HK-2 (cell line): Measurements from ENCODE around the gene EFTUD2.
A peak's percentile ranks its signal among the peaks of the same experiment; 100 is the strongest.
"Not testable (repeated sequence)": the region's sequence is repeated elsewhere in the genome, so short reads cannot be mapped to it uniquely, and the experiment has no call there.

Experiments
- DNase-seq: peaks from one replicate; pipeline ENCODE4 v3.0.0-alpha.2; 2018; ENCODE audit not compliant: unreplicated experiment

EFTUD2 gene

DNA sequence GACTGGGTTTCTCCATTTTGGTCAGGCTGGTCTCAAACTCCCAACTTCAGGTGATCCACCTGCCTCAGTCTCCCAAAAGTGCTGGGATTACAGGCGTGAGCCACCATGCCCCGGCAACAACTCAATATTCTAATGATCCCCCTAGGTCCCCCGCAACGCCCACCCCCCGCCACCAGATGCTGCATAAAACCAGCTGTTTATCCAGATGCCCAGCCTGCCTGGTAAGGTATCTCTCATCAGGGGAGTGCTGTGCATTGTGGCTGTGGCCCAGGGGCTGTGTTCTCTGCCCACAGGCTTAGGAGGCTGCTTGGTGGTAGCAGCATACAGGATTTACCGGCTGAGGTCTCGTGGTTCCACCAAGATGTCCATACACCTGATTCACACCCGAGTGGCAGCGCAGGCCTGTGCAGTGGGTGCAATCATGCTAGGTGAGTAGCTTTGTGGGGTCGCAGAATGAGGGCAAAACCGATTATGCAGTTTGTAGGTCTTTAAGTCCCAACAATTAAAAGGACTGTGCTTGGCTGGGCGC is 50.2 kb downstream of the EFTUD2 start:
- no peak for DNase-seq

GRCh38 chr17:44848257-44848795 is 50.9 kb downstream of the EFTUD2 start:
- no peak for DNase-seq

DNA sequence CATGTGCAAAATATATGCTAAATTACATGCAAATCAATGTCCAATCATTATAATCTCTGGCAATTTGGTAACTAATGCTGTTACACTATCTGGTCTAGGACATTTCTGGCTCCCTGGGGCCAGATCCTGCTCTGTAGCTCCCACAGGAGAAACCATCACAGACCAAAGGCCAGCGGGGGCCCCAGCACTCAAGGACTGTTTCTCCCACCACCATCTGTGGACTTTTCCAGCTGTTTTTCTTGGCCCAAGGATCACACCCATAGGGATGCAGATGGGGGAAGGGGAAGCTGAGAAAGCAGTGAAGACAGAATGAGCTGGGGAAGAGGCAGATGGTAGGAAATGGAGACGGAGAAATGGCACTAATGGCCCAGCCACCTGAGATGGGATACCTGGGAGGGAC is 51.7 kb downstream of the EFTUD2 start, which contains the start of gene HIGD1B:
TSS of gene HIGD1B (plus strand) at position 298 of the 400 bp plus-strand sequence. CDS start 270 bp downstream, outside the sequence.
- no peak for DNase-seq

- no peak for DNase-seq
Observed at GRCh38 chr17:44846206-44846605, 53.0 kb downstream of the EFTUD2 start.

DNA sequence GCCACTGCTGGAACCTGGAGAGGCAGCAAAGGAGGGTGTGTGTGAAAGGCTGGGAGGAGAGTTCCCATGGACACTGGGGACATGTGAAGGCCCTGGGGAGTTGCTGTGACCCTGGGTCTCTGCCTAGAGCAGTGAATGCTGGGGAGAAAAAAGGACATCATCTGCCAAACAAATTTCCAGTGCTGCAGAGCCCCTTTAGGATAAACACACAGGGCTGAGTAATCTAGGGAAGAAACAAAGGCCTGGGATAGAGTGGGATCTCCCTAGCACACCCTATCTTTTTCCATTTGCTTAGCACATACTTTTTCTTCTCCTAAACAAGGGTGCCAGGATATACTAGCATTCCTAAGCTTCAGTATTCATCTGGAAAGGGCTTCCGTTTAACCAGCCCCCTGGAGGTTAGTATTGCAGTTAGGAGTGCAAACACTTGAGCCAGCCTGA is 54.8 kb downstream of the EFTUD2 start:
- DNase-seq, result no peak

GRCh38 chr17:44842748-44843147 is 56.5 kb downstream of the EFTUD2 start:
- DNase-seq, result no peak

- DNase-seq, result no peak
Observed at GRCh38 chr17:44840936-44841335, 58.3 kb downstream of the EFTUD2 start.

DNA sequence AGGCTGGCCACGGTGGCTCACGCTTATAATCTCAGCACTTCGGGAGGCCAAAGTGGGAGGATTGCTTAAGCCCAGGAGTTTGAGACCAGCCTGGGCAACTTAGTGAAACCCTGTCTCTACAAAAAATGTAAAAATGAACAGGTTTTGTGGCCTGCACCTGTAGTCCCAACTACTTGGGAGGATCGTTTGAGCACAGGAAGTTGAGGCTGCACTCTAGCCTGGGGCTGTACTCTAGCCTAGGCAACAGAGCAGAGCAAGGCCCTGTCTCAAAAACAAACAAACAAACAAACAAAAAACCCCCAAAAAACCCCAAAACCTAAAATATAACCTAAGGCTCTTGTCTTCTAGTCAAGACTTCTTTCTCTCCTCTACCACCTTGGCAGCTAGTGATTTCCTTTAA is 59.0 kb downstream of the EFTUD2 start:
- DNase-seq, result no peak

GRCh38 chr17:44837196-44837595 is 62.0 kb downstream of the EFTUD2 start:
- no peak for DNase-seq

DNA sequence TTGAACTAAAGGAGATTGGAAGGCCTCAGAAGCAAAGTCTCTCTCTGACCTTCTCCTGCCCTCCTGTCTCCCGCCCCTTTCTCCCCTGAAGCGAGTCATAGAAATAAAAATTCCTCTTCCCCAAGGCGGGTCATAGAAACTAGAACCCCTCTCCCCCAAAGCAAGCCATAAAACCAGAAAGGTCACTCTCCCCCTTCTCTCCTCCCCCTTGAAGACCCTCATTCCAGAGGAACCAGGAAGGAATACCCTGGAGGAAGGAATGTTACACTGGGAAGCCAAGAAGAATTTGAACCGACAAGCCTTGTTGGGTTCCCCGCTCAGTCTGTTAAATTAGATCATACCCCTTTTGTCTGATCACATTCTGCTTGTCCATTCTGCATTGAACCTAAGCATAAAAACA is 66.4 kb downstream of the EFTUD2 start:
- DNase-seq, result no peak

DNA sequence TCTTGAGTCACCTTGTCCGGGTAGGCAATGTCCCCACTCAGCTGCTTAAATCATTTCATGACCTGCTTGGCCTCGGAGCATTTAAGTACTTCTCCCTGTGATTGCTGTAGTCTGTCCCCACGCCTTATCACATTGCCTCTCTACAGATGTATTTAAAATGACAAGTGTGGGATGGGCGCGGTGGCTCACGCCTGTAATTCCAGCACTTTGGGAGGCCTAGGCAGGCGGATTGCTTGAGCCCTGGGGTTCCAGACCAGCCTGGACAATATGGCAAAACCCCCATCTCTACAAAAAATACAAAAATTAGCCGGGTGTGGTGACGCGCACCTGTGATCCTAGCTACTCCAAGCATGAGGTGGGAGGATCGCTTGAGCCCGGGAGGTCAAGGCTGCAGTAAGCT is 67.9 kb downstream of the EFTUD2 start:
- DNase-seq, result no peak

DNA sequence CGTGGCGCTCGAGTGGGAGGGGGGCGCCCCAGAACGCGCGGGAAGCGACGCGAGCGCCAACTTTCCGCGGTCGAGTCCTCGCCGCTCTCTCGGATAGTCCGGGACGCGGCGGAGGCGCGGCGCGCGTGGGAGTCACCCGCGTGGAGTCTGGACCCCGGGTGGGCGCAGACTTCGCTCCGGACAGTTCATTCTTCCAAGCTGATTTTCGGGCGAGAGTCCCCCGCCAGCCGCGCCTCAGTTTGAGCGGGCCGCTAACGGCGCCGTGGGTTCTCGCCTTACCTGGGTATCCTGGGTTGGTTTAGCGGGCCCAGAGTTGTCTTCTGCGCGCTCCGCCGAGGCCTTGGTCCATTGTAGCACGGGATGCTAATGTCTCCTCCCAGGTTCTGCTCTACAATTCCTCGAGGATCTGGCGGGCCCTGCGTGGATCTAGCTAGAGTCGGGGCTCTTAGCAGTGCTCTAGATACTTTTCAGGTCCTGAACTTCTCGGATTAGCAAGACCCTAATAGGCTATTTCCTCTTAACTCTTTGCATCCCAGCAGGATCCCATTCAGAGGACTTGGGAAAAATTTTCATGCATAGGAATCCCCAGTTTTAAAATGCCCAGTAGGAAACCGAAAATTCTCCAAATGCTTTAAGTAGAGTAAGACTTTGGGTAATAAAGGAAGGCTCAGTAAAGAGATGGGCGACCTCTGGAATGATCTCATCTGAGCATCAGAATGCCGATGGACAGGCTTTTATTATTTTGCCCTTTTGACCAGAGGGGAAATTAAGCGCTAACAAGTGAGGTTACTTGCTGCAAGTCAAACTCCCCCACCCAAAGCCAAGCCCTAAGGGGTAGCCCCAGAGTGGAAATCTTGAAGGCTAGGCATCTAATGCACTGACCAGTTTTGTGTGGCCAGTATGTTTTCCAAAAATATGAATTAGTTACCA is 68.6 kb downstream of the EFTUD2 start:
- DNase-seq, result peak; percentile 52

- DNase-seq, result peak; percentile 64
Observed at GRCh38 chr17:44829523-44830358, 69.5 kb downstream of the EFTUD2 start, which contains the start of gene GJC1. Gene GJC1, minus strand, starts transcription at chr17:44830287. Its CDS starts 24,470 bp downstream, at chr17:44805817.

- DNase-seq, result no peak
Observed at GRCh38 chr17:44828919-44829522, 70.2 kb downstream of the EFTUD2 start.

DNA sequence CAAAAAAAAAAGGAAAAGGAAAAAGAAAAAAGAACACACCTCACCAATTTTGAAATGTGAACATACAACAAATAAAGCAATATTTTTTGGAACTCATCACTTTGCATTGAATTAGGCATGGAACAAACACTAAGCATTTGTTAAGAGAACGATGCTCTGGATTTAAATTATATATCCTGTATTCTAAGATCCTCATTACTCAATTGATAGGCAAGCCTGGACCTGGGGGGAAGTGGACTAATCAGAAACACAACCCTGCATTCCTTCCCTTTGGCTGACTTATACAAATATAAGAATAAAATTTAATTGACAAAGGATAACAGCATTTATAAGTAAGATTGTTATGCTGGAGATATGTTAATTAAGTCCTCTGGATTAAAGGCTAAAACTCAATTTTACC is 71.4 kb downstream of the EFTUD2 start:
- no peak for DNase-seq

- DNase-seq, result peak; percentile 34
Observed at GRCh38 chr17:44826123-44826790, 73.0 kb downstream of the EFTUD2 start.

- not testable (repeated sequence) for DNase-seq
Observed at GRCh38 chr17:44825236-44825635, 74.0 kb downstream of the EFTUD2 start.

DNA sequence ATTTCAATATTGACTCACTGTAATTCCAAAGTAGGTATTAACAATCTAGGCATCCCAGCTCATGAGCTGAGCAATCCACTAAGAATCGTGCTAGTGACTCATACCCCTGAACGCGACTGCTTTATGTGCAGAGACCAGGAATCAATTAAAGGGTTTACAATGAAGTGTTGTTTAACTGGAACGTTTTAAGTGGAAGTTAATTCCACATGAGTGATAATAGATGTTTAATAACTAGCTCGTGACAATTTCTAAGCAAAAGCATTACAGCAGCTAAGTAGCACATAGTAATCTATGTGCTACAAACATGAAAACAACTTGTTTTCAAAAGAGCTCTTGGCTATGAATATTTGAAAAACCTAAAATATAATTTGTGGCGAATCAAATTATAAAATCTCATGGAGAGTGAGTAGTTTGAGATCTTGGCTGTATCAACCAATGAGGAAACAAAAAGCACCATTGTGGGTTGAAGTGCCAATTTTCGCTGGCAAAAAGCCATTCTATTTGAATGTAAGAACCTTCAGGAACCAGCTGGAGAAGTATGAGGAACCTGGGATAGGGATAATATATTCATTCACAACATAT is 78.5 kb downstream of the EFTUD2 start:
- no peak for DNase-seq

DNA sequence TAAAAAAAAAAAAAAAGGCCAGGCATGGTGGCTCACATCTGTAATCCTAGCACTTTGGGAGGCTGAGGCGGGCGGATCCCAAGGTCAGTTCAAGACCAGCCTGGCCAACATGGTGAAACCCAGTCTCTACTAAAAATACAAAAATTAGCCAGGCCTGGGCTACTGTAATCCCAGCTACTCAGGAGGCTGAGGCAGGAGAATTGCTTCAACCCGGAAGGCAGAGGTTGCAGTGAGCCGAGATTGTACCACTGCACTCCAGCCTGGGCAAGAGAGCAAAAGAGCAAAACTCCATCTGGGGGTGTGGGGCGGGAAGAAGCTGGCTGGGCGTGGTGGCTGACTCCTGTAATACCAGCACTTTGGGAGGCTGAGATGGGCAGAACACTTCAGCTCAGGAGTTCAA is 80.7 kb downstream of the EFTUD2 start:
- DNase-seq, result not testable (repeated sequence)

- no peak for DNase-seq
Observed at GRCh38 chr17:44812263-44812662, 87.0 kb downstream of the EFTUD2 start.
